SK-N-SH treated with all-trans-retinoic acid at 6 μM for 48 hours (cell line): ENCODE measurements around the gene OPN1MW3.

Experiments used
- GLIS3 ChIP-seq: fragments of 250-450 bp; sonication (Bioruptor Pico); IDR thresholded peaks from 2 replicates; pipeline ENCODE4 v1.5.0; 2020; ENCODE audit warnings: mild to moderate bottlenecking, moderate library complexity
- ZNF70 ChIP-seq: fragments of 450-650 bp; formaldehyde crosslinking; IDR thresholded peaks from 2 replicates; pipeline ENCODE4 v1.5.0; 2020; ENCODE audit warnings: mild to moderate bottlenecking, moderate library complexity
- TF ChIP-seq, protein P1 (sequence below): fragments of 250-450 bp; sonication (Bioruptor Pico); IDR thresholded peaks from 2 replicates; pipeline ENCODE4 v1.8.0; 2021; ENCODE audit warnings: low read depth, mild to moderate bottlenecking, moderate library complexity, borderline replicate concordance

DNA sequence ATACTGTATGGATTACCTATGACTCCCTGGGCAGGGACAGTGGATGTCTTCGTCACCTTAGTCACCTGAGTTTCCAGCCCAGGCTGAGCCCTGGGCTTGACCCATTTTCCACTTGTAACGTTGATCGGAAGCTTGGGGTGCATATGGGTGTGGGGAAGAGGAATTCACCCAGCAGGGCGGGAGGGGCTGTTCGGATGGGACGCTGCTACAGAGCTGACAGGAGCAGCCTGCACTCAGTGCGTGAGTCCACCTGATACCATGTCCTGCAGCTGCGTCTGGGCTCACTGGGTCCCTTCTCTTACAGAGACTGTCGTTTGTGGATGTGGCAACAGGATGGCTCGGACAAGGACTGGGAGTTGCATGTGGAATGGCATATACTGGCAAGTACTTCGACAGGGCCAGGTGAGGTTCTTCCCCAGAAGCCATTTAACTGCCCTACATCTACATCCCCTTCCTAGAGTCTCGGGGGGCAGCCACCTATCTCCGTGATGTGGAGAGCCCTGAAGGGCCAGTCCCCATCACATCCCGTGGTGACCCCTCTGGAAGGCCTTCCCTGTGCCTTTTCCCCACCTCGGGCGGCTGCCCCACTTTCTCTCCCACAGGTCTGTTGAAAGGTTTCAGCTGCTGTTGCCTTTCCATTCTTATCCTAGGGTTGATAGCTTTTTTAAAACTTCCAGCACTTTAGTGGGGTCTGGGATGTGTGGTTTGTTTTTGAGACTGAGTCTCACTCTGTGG lies 51.8 kb downstream of the OPN1MW3 start:
- TF ChIP-seq GLIS3, result no peak
- no peak for TF ChIP-seq ZNF70 (CRISPR knock-in tag)
- TF ChIP-seq, protein P1, sequence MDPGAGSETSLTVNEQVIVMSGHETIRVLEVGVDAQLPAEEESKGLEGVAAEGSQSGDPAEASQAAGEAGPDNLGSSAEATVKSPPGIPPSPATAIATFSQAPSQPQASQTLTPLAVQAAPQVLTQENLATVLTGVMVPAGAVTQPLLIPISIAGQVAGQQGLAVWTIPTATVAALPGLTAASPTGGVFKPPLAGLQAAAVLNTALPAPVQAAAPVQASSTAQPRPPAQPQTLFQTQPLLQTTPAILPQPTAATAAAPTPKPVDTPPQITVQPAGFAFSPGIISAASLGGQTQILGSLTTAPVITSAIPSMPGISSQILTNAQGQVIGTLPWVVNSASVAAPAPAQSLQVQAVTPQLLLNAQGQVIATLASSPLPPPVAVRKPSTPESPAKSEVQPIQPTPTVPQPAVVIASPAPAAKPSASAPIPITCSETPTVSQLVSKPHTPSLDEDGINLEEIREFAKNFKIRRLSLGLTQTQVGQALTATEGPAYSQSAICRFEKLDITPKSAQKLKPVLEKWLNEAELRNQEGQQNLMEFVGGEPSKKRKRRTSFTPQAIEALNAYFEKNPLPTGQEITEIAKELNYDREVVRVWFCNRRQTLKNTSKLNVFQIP (CRISPR knock-in tag), result no peak
